A549 (cell line): ENCODE data around the gene MAPK1.

ENCODE experiments used
- CEBPB ChIP-seq, 2 experiments: fragments of >200 bp in 1 of 2; sonication (Bioruptor Twin) in 1 of 2; formaldehyde crosslinking in 1 of 2; IDR thresholded peaks; 2 replicates each; pipeline ENCODE4 v1.6.1; 2012 to 2016
- CHD2 ChIP-seq: fragments of 150-350 bp; IDR thresholded peaks from 2 replicates; pipeline ENCODE4 v1.6.1; 2014; ENCODE audit warnings: low read length; ENCODE audit not compliant: partially characterized antibody
- ESRRA ChIP-seq: fragments of 150-350 bp; IDR thresholded peaks from 2 replicates; pipeline ENCODE4 v1.6.1; 2014; ENCODE audit warnings: mild to moderate bottlenecking, low read length, borderline replicate concordance
- HDAC2 ChIP-seq: fragments of 200-600 bp; sonication (generic); IDR thresholded peaks from 2 replicates; pipeline ENCODE4 v1.6.1; 2016
- POLR2A ChIP-seq: IDR thresholded peaks from 2 replicates; pipeline ENCODE4 v1.6.1; 2012; ENCODE audit warnings: mild to moderate bottlenecking, low read length
- RAD21 ChIP-seq, 2 experiments: fragments of >200 bp in 1 of 2; sonication (Bioruptor Twin) in 1 of 2; formaldehyde crosslinking in 1 of 2; IDR thresholded peaks in 1 of 2; conservative IDR thresholded peaks in 1 of 2; 2 replicates in 1 of 2; 3 replicates in 1 of 2; pipeline ENCODE4 v1.6.1; 2012 to 2018; ENCODE audit warnings: inconsistent platforms in 1 of 2
- RARB ChIP-seq: fragments of 250-450 bp; sonication (Bioruptor Pico); IDR thresholded peaks from 2 replicates; pipeline ENCODE4 v1.8.0; 2021; ENCODE audit warnings: mild to moderate bottlenecking, moderate library complexity
- TF ChIP-seq, protein P1 (sequence below): fragments of >200 bp; sonication (Bioruptor Twin); formaldehyde crosslinking; IDR thresholded peaks from 3 replicates; pipeline ENCODE4 v1.5.1; 2016

DNA sequence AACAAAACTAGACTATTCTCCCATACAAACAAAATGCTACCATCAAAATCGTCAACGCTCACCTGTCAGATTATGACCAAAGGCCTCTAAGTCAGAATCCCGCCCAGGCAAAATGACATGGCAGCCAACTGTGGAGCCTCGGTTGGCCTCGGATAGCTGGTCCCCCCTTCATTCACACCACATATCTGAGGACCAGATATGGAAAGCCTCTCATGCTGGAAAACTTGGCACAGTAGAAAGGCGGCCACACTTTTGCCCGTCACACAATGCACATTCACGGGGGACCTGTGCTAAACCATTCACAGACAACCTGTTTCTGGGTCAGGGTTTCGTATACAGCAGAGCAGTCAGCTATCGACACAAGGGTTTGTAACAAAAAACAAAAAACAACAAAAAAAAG lies 11.2 kb downstream of the MAPK1 start:
- TF ChIP-seq CHD2 (no peak), CEBPB (IDR thresholded peaks at IDR 0.05) (no peak), POLR2A (no peak), RARB (CRISPR knock-in tag) (no peak), ESRRA (no peak), HDAC2 (no peak), RAD21 (conservative IDR thresholded peaks at IDR 0.05 in 1 of 2, IDR thresholded peaks at IDR 0.05 in 1 of 2) (no peak)
- TF ChIP-seq, protein P1, sequence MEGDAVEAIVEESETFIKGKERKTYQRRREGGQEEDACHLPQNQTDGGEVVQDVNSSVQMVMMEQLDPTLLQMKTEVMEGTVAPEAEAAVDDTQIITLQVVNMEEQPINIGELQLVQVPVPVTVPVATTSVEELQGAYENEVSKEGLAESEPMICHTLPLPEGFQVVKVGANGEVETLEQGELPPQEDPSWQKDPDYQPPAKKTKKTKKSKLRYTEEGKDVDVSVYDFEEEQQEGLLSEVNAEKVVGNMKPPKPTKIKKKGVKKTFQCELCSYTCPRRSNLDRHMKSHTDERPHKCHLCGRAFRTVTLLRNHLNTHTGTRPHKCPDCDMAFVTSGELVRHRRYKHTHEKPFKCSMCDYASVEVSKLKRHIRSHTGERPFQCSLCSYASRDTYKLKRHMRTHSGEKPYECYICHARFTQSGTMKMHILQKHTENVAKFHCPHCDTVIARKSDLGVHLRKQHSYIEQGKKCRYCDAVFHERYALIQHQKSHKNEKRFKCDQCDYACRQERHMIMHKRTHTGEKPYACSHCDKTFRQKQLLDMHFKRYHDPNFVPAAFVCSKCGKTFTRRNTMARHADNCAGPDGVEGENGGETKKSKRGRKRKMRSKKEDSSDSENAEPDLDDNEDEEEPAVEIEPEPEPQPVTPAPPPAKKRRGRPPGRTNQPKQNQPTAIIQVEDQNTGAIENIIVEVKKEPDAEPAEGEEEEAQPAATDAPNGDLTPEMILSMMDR, result no peak
